ENCODE results near the gene EPB41L5.
A peak's percentile ranks its signal among the peaks of the same experiment; 100 is the strongest.
"Not testable (repeated sequence)": the region's sequence is repeated elsewhere in the genome, so short reads cannot be mapped to it uniquely, and the experiment has no call there.

EPB41L5 gene

DNA sequence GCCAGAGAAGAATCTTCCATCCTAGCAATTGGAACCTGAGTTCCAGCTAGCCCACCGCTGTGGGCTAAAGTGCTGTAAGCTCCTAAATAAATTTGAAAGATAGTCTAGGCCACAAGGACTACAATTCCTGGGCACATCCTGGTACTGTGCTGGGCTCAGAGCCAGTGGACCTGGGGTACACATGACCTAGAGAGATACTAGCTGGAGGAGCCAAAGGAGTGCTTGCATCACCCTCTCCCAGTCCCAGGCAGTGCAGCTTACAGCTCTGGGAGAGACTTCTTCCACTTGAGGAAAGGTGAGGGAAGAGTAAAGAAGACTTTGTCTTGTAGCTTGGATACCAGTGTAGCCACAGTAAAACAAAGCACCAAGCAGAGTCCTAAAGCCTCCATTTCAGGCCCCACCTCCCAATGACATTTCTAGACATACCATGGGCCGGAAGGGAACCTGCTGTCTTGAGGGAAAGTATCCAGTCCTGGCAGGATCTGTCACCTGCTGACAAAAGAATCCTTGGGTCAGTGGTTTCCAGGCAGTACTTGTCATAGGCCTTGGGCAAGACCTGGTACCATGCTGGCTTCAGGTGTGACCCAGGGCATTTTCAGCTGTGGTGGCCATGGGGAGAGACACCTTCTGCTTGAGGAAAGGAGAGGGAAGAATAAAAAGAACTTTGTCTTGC is 120.8 kb downstream of the EPB41L5 start:
- Histone ChIP-seq H3K18ac (ENCODE audit: low read depth in 1 of 2, low read length in 2 of 2) (peak overlapping the region in 1 of 2 experiments; percentile 58), H2BK120ac (ENCODE audit: low read depth, low read length) (no peak overlapping the region), H2BK15ac (ENCODE audit: low read depth, poor library complexity, severe bottlenecking) (no peak overlapping the region), H3K27ac (ENCODE audit: low read length, poor library complexity, severe bottlenecking) (peak overlapping the region; percentile 40), H3K4me3 (ENCODE audit: insufficient read depth in 1 of 2, low read depth in 1 of 2, low read length in 2 of 2) (no peak overlapping the region), H3K4ac (ENCODE audit: low read depth in 1 of 2, low read length in 2 of 2) (peak overlapping the region in 1 of 2 experiments; percentile 47), H2AK5ac (ENCODE audit: low read length, severe bottlenecking) (peak overlapping the region; percentile 67), H3K36me3 (ENCODE audit: control insufficient read depth in 1 of 2, insufficient read depth in 2 of 2, low read depth in 1 of 2, low read length in 2 of 2) (no peaks in the 10 kb centered on the region), H3K14ac (ENCODE audit: low read length in 2 of 2) (peak overlapping the region in 1 of 2 experiments; percentile 44), H2BK12ac (ENCODE audit: low read length in 2 of 2) (peak overlapping the region; percentile 51 to 84), H4K8ac (ENCODE audit: low read length) (no peak overlapping the region), H2BK5ac (ENCODE audit: low read depth, low read length, poor library complexity, severe bottlenecking) (peak overlapping the region; percentile 8), H3K4me1 (ENCODE audit: control insufficient read depth, insufficient read depth, low read depth, low read length) (peaks cover 6% of the 10 kb centered on the region), H3K79me1 (replicated peaks; ENCODE audit: low read length, poor library complexity, severe bottlenecking) (no peaks in the 10 kb centered on the region), H3K23ac (ENCODE audit: low read length in 2 of 2) (peak overlapping the region in 1 of 2 experiments; percentile 40), H3K9ac (ENCODE audit: low read length) (no peak overlapping the region), H3K4me2 (ENCODE audit: low read length, poor library complexity, severe bottlenecking) (no peak overlapping the region), H3K27me3 (ENCODE audit: control insufficient read depth in 1 of 2, insufficient read depth in 1 of 2, low read length in 2 of 2) (no peaks in the 10 kb centered on the region), H3K9me3 (ENCODE audit: control insufficient read depth, low read length) (no peaks in the 10 kb centered on the region), H2AFZ (ENCODE audit: low read depth, low read length) (no peak overlapping the region), H4K91ac (ENCODE audit: low read length) (peak overlapping the region; percentile 45)
- 98% methylated on average over 2 of the region's 2 CpGs for WGBS
- peak; percentile 9 for DNase-seq

GRCh38 chr2:120134263-120134662 is 121.4 kb downstream of the EPB41L5 start:
- no peak overlapping the region for H4K91ac ChIP-seq (ENCODE audit: low read length)
- no peak overlapping the region for H3K18ac ChIP-seq (ENCODE audit: low read depth in 1 of 2, low read length in 2 of 2)
- H2AK5ac ChIP-seq (ENCODE audit: low read length, severe bottlenecking): no peak overlapping the region
- H3K4me1 ChIP-seq (ENCODE audit: control insufficient read depth, insufficient read depth, low read depth, low read length): peaks cover 6% of the 10 kb centered on the region
- peak overlapping the region in 1 of 2 experiments; percentile 72 for H3K23ac ChIP-seq (ENCODE audit: low read length in 2 of 2)
- H2BK5ac ChIP-seq (ENCODE audit: low read depth, low read length, poor library complexity, severe bottlenecking): no peak overlapping the region
- H3K9me3 ChIP-seq (ENCODE audit: control insufficient read depth, low read length): no peaks in the 10 kb centered on the region
- H3K36me3 ChIP-seq (ENCODE audit: control insufficient read depth in 1 of 2, insufficient read depth in 2 of 2, low read depth in 1 of 2, low read length in 2 of 2): no peaks in the 10 kb centered on the region
- H2AFZ ChIP-seq (ENCODE audit: low read depth, low read length): no peak overlapping the region
- H3K4me3 ChIP-seq (ENCODE audit: insufficient read depth in 1 of 2, low read depth in 1 of 2, low read length in 2 of 2): no peak overlapping the region
- H3K4ac ChIP-seq (ENCODE audit: low read depth in 1 of 2, low read length in 2 of 2): no peak overlapping the region
- no peak overlapping the region for H2BK12ac ChIP-seq (ENCODE audit: low read length in 2 of 2)
- no peak overlapping the region for H2BK120ac ChIP-seq (ENCODE audit: low read depth, low read length)
- no peaks in the 10 kb centered on the region for H3K27me3 ChIP-seq (ENCODE audit: control insufficient read depth in 1 of 2, insufficient read depth in 1 of 2, low read length in 2 of 2)
- peak; percentile 89 for DNase-seq
- 17% methylated on average over 4 of the region's 4 CpGs for WGBS
- H3K79me1 ChIP-seq (replicated peaks; ENCODE audit: low read length, poor library complexity, severe bottlenecking): no peaks in the 10 kb centered on the region
- H3K14ac ChIP-seq (ENCODE audit: low read length in 2 of 2): no peak overlapping the region
- no peak overlapping the region for H3K4me2 ChIP-seq (ENCODE audit: low read length, poor library complexity, severe bottlenecking)
- H4K8ac ChIP-seq (ENCODE audit: low read length): no peak overlapping the region
- no peak overlapping the region for H2BK15ac ChIP-seq (ENCODE audit: low read depth, poor library complexity, severe bottlenecking)
- H3K27ac ChIP-seq (ENCODE audit: low read length, poor library complexity, severe bottlenecking): peak overlapping the region; percentile 81
- H3K9ac ChIP-seq (ENCODE audit: low read length): no peak overlapping the region

DNA sequence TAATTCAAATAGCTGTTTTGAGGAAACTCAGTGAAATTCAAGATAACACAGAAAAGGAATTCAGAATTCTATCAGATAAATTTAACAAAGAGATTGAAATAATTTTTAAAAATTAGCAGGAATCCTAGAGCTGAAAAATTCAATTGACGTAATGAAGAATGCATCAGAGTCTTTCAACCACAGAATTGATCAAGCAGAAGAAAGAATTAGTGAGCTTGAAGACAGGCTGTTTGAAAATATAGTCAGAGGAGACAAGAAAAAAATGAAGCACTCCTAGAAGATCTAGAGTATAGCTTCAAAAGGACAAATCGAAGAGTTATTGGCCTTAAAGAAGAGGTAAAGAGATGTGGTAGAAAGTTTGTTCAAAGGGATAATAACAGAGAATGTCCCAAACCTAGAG is 122.1 kb downstream of the EPB41L5 start:
- not testable (repeated sequence) for H3K36me3 ChIP-seq (ENCODE audit: control insufficient read depth in 1 of 2, insufficient read depth in 2 of 2, low read depth in 1 of 2, low read length in 2 of 2); DNase-seq; H4K91ac ChIP-seq (ENCODE audit: low read length); H3K4me3 ChIP-seq (ENCODE audit: insufficient read depth in 1 of 2, low read depth in 1 of 2, low read length in 2 of 2); H3K4ac ChIP-seq (ENCODE audit: low read depth in 1 of 2, low read length in 2 of 2); H3K14ac ChIP-seq (ENCODE audit: low read length in 2 of 2); H3K4me2 ChIP-seq (ENCODE audit: low read length, poor library complexity, severe bottlenecking); H2AK5ac ChIP-seq (ENCODE audit: low read length, severe bottlenecking); H4K8ac ChIP-seq (ENCODE audit: low read length); H2BK5ac ChIP-seq (ENCODE audit: low read depth, low read length, poor library complexity, severe bottlenecking); H2AFZ ChIP-seq (ENCODE audit: low read depth, low read length); H3K9me3 ChIP-seq (ENCODE audit: control insufficient read depth, low read length); H3K27ac ChIP-seq (ENCODE audit: low read length, poor library complexity, severe bottlenecking); H2BK12ac ChIP-seq (ENCODE audit: low read length in 2 of 2); H2BK15ac ChIP-seq (ENCODE audit: low read depth, poor library complexity, severe bottlenecking); H3K23ac ChIP-seq (ENCODE audit: low read length in 2 of 2); H3K27me3 ChIP-seq (ENCODE audit: control insufficient read depth in 1 of 2, insufficient read depth in 1 of 2, low read length in 2 of 2); H3K4me1 ChIP-seq (ENCODE audit: control insufficient read depth, insufficient read depth, low read depth, low read length); H3K79me1 ChIP-seq (replicated peaks; ENCODE audit: low read length, poor library complexity, severe bottlenecking); H3K9ac ChIP-seq (ENCODE audit: low read length); H3K18ac ChIP-seq (ENCODE audit: low read depth in 1 of 2, low read length in 2 of 2); H2BK120ac ChIP-seq (ENCODE audit: low read depth, low read length)
- 99% methylated on average over 2 of the region's 2 CpGs for WGBS

DNA sequence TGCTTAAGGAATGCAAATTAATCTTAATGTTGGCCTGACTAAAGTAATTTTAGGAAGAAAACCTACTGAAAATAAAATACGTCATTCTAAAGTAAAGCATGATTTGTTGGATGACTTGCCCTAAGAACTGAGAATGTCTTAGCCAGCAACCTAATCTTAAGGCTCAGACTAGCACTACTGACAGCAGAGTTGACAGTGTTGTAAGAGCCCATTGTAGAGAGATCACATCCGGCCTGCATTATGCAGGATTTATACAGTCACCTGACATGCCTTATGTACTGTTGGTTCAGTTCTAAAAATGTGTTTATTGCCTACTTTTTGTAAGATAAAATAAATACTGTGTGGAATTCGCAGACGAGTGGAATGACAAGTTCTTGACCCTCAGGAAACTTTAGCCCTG is 128.0 kb downstream of the EPB41L5 start:
- no peak for DNase-seq

More for the DNA sequence above, 128.0 kb downstream of the EPB41L5 start:
- Histone ChIP-seq H3K36me3 (ENCODE audit: control insufficient read depth in 1 of 2, insufficient read depth in 2 of 2, low read depth in 1 of 2, low read length in 2 of 2) (no peaks in the 10 kb centered on the region), H2BK15ac (ENCODE audit: low read depth, poor library complexity, severe bottlenecking) (no peak overlapping the region), H2BK5ac (ENCODE audit: low read depth, low read length, poor library complexity, severe bottlenecking) (no peak overlapping the region), H3K23ac (ENCODE audit: low read length in 2 of 2) (no peak overlapping the region), H3K4me2 (ENCODE audit: low read length, poor library complexity, severe bottlenecking) (no peak overlapping the region), H3K4me3 (ENCODE audit: insufficient read depth in 1 of 2, low read depth in 1 of 2, low read length in 2 of 2) (no peak overlapping the region), H3K4ac (ENCODE audit: low read depth in 1 of 2, low read length in 2 of 2) (no peak overlapping the region), H3K9ac (ENCODE audit: low read length) (no peak overlapping the region), H2BK120ac (ENCODE audit: low read depth, low read length) (no peak overlapping the region), H4K91ac (ENCODE audit: low read length) (no peak overlapping the region), H2BK12ac (ENCODE audit: low read length in 2 of 2) (no peak overlapping the region), H3K79me1 (replicated peaks; ENCODE audit: low read length, poor library complexity, severe bottlenecking) (no peaks in the 10 kb centered on the region), H3K27me3 (ENCODE audit: control insufficient read depth in 1 of 2, insufficient read depth in 1 of 2, low read length in 2 of 2) (no peaks in the 10 kb centered on the region), H4K8ac (ENCODE audit: low read length) (no peak overlapping the region), H3K14ac (ENCODE audit: low read length in 2 of 2) (no peak overlapping the region), H3K9me3 (ENCODE audit: control insufficient read depth, low read length) (no peaks in the 10 kb centered on the region), H3K27ac (ENCODE audit: low read length, poor library complexity, severe bottlenecking) (no peak overlapping the region), H3K18ac (ENCODE audit: low read depth in 1 of 2, low read length in 2 of 2) (no peak overlapping the region), H2AK5ac (ENCODE audit: low read length, severe bottlenecking) (no peak overlapping the region), H2AFZ (ENCODE audit: low read depth, low read length) (no peak overlapping the region), H3K4me1 (ENCODE audit: control insufficient read depth, insufficient read depth, low read depth, low read length) (no peaks in the 10 kb centered on the region)
- WGBS: 93% methylated on average over 4 of the region's 4 CpGs

Data from mesenchymal stem cell (in vitro differentiated cells and primary cell).